Osteocyte (in vitro differentiated cells): ENCODE results near the gene ADCY2. TPM values are rescaled to one million over a fixed set of nuclear protein-coding genes. Genes with fewer than 3 reads are reported as not detected.

ENCODE experiments used
- DNase-seq: peaks from one replicate; pipeline ENCODE4 v3.0.0; 2021; ENCODE audit warnings: mixed read lengths; ENCODE audit not compliant: unreplicated experiment; ENCODE audit errors: extremely low spot score
- H3K27ac Mint-ChIP-seq: one replicate; pipeline ENCODE4 v1.8.0; 2021; ENCODE audit warnings: mild to moderate bottlenecking, mixed read lengths; ENCODE audit not compliant: unreplicated experiment
- H3K27me3 Mint-ChIP-seq: one replicate; pipeline ENCODE4 v1.8.0; 2021; ENCODE audit warnings: mixed read lengths; ENCODE audit not compliant: unreplicated experiment
- H3K36me3 Mint-ChIP-seq: one replicate; pipeline ENCODE4 v1.8.0; 2021; ENCODE audit warnings: mixed read lengths; ENCODE audit not compliant: unreplicated experiment
- H3K4me1 Mint-ChIP-seq: one replicate; pipeline ENCODE4 v1.8.0; 2021; ENCODE audit warnings: mixed read lengths; ENCODE audit not compliant: unreplicated experiment
- H3K4me3 Mint-ChIP-seq: one replicate; pipeline ENCODE4 v1.8.0; 2021; ENCODE audit warnings: mild to moderate bottlenecking, moderate library complexity, mixed read lengths; ENCODE audit not compliant: unreplicated experiment
- H3K9me3 Mint-ChIP-seq: one replicate; pipeline ENCODE4 v1.8.0; 2021; ENCODE audit warnings: mixed read lengths; ENCODE audit not compliant: unreplicated experiment
- CTCF ChIP-seq: fragments of 200-600 bp; sonication (generic); IDR thresholded peaks from 2 replicates; pipeline ENCODE4 v1.5.0; 2021; ENCODE audit warnings: antibody characterized with exemption, mild to moderate bottlenecking, moderate library complexity
- total RNA-seq: library from RNA; stranded (reverse); gene quantifications from 2 replicates; pipeline ENCODE4 v1.2.1, GENCODE V29; 2021

ADCY2 gene
- total RNA-seq, 1 donor from 2014 or later = not detected

- DNase-seq = no peak
- Mint-ChIP-seq H3K36me3 (no peaks in the 10 kb centered on the region), H3K4me1 (no peaks in the 10 kb centered on the region), H3K27ac (no peak overlapping the region), H3K4me3 (no peak overlapping the region), H3K9me3 (no peaks in the 10 kb centered on the region), H3K27me3 (peaks cover 20% of the 10 kb centered on the region)
- TF ChIP-seq CTCF = no peak
Observed at GRCh38 chr5:7586480-7586879, 190.5 kb downstream of the ADCY2 start.

- no peak overlapping the region for H3K4me3 Mint-ChIP-seq
- peaks cover 31% of the 10 kb centered on the region for H3K27me3 Mint-ChIP-seq
- H3K9me3 Mint-ChIP-seq = no peaks in the 10 kb centered on the region
- no peaks in the 10 kb centered on the region for H3K4me1 Mint-ChIP-seq
- DNase-seq = no peak
- no peak overlapping the region for H3K27ac Mint-ChIP-seq
- TF ChIP-seq CTCF = no peak
- no peaks in the 10 kb centered on the region for H3K36me3 Mint-ChIP-seq
Observed at GRCh38 chr5:7589800-7590199, 193.9 kb downstream of the ADCY2 start.

- DNase-seq = no peak
- Mint-ChIP-seq H3K4me3 (no peak overlapping the region), H3K27me3 (peaks cover 29% of the 10 kb centered on the region), H3K9me3 (no peaks in the 10 kb centered on the region), H3K4me1 (peaks cover 12% of the 10 kb centered on the region), H3K27ac (no peak overlapping the region), H3K36me3 (no peaks in the 10 kb centered on the region)
- TF ChIP-seq CTCF = peak; percentile 19
Observed at GRCh38 chr5:7592910-7593309, 197.0 kb downstream of the ADCY2 start.

GRCh38 chr5:7597059-7597642 is 201.2 kb downstream of the ADCY2 start:
- H3K4me1 Mint-ChIP-seq = peaks cover 12% of the 10 kb centered on the region
- DNase-seq = no peak
- no peak for TF ChIP-seq CTCF
- H3K9me3 Mint-ChIP-seq = peaks cover 6% of the 10 kb centered on the region
- peaks cover 3% of the 10 kb centered on the region for H3K36me3 Mint-ChIP-seq
- H3K27ac Mint-ChIP-seq = no peak overlapping the region
- H3K4me3 Mint-ChIP-seq = no peak overlapping the region
- H3K27me3 Mint-ChIP-seq = peaks cover 53% of the 10 kb centered on the region

- Mint-ChIP-seq H3K27ac (no peak overlapping the region), H3K27me3 (peaks cover 30% of the 10 kb centered on the region), H3K4me1 (no peaks in the 10 kb centered on the region), H3K9me3 (no peaks in the 10 kb centered on the region), H3K4me3 (no peak overlapping the region), H3K36me3 (no peaks in the 10 kb centered on the region)
- no peak for DNase-seq
- TF ChIP-seq CTCF = no peak
Observed at GRCh38 chr5:7606840-7607465, 211.0 kb downstream of the ADCY2 start.
